Mesenchymal stem cell (in vitro differentiated cells and primary cell): Measurements from ENCODE around the gene TTC3.
A peak's percentile ranks its signal among the peaks of the same experiment; 100 is the strongest.

Source experiments
- DNase-seq: peaks from one replicate; pipeline ENCODE4 v3.0.0-alpha.2; 2013
- H2AFZ ChIP-seq: one replicate; pipeline ENCODE4 v1.6.1; 2013; ENCODE audit warnings: low read depth, mild to moderate bottlenecking, control low read depth, inconsistent platforms, low read length, moderate library complexity
- H2AK5ac ChIP-seq: 2 replicates; pipeline ENCODE4 v1.6.1; 2013; ENCODE audit warnings: low read length, moderate library complexity, mild to moderate bottlenecking, inconsistent platforms; ENCODE audit not compliant: severe bottlenecking
- H2BK120ac ChIP-seq: one replicate; pipeline ENCODE4 v1.6.1; 2013; ENCODE audit warnings: low read depth, mild to moderate bottlenecking, inconsistent platforms, low read length, moderate library complexity
- H2BK12ac ChIP-seq, 2 experiments: one replicate each; pipeline ENCODE4 v1.6.1; 2013; ENCODE audit warnings: inconsistent platforms in 2 of 2, low read length in 2 of 2, mild to moderate bottlenecking in 2 of 2, moderate library complexity in 2 of 2, control low read depth in 1 of 2
- H2BK15ac ChIP-seq: one replicate; pipeline ENCODE4 v1.6.1; 2013; ENCODE audit warnings: mild to moderate bottlenecking, low read depth, inconsistent platforms; ENCODE audit not compliant: poor library complexity, severe bottlenecking
- H2BK5ac ChIP-seq: 2 replicates; pipeline ENCODE4 v1.6.1; 2013; ENCODE audit warnings: low read depth, mild to moderate bottlenecking, low read length, control low read depth, inconsistent platforms; ENCODE audit not compliant: poor library complexity, severe bottlenecking
- H3K14ac ChIP-seq, 2 experiments: one replicate each; pipeline ENCODE4 v1.6.1; 2013; ENCODE audit warnings: inconsistent platforms in 2 of 2, low read length in 2 of 2, control low read depth in 1 of 2, mild to moderate bottlenecking in 1 of 2, moderate library complexity in 1 of 2
- H3K18ac ChIP-seq, 2 experiments: one replicate each; pipeline ENCODE4 v1.6.1; 2013; ENCODE audit warnings: inconsistent platforms in 2 of 2, low read length in 2 of 2, control low read depth in 1 of 2, low read depth in 1 of 2, mild to moderate bottlenecking in 1 of 2
- H3K23ac ChIP-seq, 2 experiments: one replicate each; pipeline ENCODE4 v1.6.1; 2013; ENCODE audit warnings: inconsistent platforms in 2 of 2, low read length in 2 of 2, mild to moderate bottlenecking in 2 of 2, moderate library complexity in 2 of 2, control low read depth in 1 of 2
- H3K27ac ChIP-seq: 2 replicates; pipeline ENCODE4 v1.5.1; 2013; ENCODE audit warnings: mild to moderate bottlenecking, moderate library complexity, low read length, control low read depth, inconsistent platforms; ENCODE audit not compliant: poor library complexity, severe bottlenecking
- H3K27me3 ChIP-seq, 2 experiments: 2 replicates each; pipeline versions ENCODE4 v1.6.1 to v1.7.0; 2013; ENCODE audit warnings: low read length in 2 of 2, mild to moderate bottlenecking in 2 of 2, moderate library complexity in 2 of 2, control low read depth in 1 of 2, inconsistent platforms in 1 of 2; ENCODE audit not compliant: control insufficient read depth in 1 of 2, insufficient read depth in 1 of 2
- H3K36me3 ChIP-seq, 2 experiments: 2 replicates each; pipeline versions ENCODE4 v1.6.1 to v1.7.0; 2013; ENCODE audit warnings: low read length in 2 of 2, control low read depth in 1 of 2, inconsistent platforms in 1 of 2, low read depth in 1 of 2, mild to moderate bottlenecking in 1 of 2; ENCODE audit not compliant: insufficient read depth in 2 of 2, control insufficient read depth in 1 of 2
- H3K4ac ChIP-seq, 2 experiments: one replicate each; pipeline ENCODE4 v1.6.1; 2013; ENCODE audit warnings: inconsistent platforms in 2 of 2, low read length in 2 of 2, mild to moderate bottlenecking in 2 of 2, moderate library complexity in 2 of 2, control low read depth in 1 of 2, low read depth in 1 of 2
- H3K4me1 ChIP-seq: 2 replicates; pipeline ENCODE4 v1.6.1; 2013; ENCODE audit warnings: low read depth, low read length, control low read depth; ENCODE audit not compliant: control insufficient read depth, insufficient read depth
- H3K4me2 ChIP-seq: 2 replicates; pipeline ENCODE4 v1.6.1; 2013; ENCODE audit warnings: low read length, mild to moderate bottlenecking, inconsistent platforms; ENCODE audit not compliant: poor library complexity, severe bottlenecking
- H3K4me3 ChIP-seq, 2 experiments: 2 replicates each; pipeline versions ENCODE4 v1.5.1 to v1.7.0; 2013; ENCODE audit warnings: low read length in 2 of 2, mild to moderate bottlenecking in 2 of 2, control low read depth in 1 of 2, low read depth in 1 of 2; ENCODE audit not compliant: insufficient read depth in 1 of 2
- H3K79me1 ChIP-seq: replicated peaks from 2 replicates; pipeline ENCODE4 v1.6.1; 2013; ENCODE audit warnings: mild to moderate bottlenecking, control low read depth, low read length, inconsistent platforms; ENCODE audit not compliant: poor library complexity, severe bottlenecking
- H3K9ac ChIP-seq: 2 replicates; pipeline ENCODE4 v1.7.0; 2013; ENCODE audit warnings: mild to moderate bottlenecking, low read length, moderate library complexity
- H3K9me3 ChIP-seq: 2 replicates; pipeline ENCODE4 v1.7.0; 2013; ENCODE audit warnings: mild to moderate bottlenecking, low read length; ENCODE audit not compliant: control insufficient read depth
- H4K8ac ChIP-seq: one replicate; pipeline ENCODE4 v1.6.1; 2013; ENCODE audit warnings: inconsistent platforms, mild to moderate bottlenecking, low read length, moderate library complexity
- H4K91ac ChIP-seq: one replicate; pipeline ENCODE4 v1.6.1; 2013; ENCODE audit warnings: mild to moderate bottlenecking, low read length, inconsistent platforms
- WGBS: methylation state at CpG from one replicate; pipeline ENCODE4 v1.1.7; 2013; ENCODE audit warnings: mixed read lengths; 5-methylcytosine and 5-hydroxymethylcytosine counted together

Gene TTC3

DNA sequence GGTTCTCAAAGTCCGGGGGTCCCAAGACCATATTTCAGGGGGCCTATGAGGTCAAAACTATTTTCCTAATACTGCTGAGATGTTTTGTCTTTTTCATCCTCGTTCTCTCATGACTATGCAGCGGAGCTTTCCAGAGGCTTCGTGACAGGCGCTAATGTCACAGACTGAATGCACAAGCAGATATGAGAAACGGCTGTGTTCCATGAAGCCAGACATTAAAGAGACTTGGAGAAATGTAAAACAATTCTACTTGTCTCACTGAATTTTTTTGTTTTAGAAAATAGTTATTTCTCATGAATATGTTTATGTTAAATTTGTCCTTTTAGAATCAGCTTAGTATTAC is 10.5 kb upstream of the TTC3 start:
- H3K23ac ChIP-seq, result no peak overlapping the region

DNA sequence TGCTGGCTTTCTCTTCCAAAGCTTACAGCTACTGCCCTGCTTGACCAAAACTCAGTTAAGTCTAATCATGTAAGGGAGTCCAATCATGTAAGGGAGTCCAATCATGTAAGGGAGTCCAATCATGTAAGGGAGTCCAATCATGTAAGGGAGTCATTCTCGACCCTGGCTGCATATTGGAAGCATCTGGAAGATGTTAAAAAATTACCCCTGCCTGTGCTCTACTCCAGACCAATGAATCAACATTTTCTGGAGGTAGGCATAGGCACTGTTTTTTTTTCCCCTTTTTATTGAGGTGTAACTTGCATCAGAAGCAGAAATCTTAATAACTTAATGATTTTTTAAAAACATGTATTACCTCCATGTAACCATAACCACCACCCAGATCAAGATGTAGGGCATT is 9.6 kb upstream of the TTC3 start:
- Histone ChIP-seq H3K23ac (no peak overlapping the region), H2AK5ac (peak overlapping the region; percentile 49), H3K27me3 (no peaks in the 10 kb centered on the region), H3K27ac (no peak overlapping the region), H2BK15ac (no peak overlapping the region), H2BK12ac (no peak overlapping the region), H3K4me3 (no peak overlapping the region), H3K4me2 (no peak overlapping the region), H2BK5ac (no peak overlapping the region), H3K4ac (no peak overlapping the region), H3K9me3 (no peaks in the 10 kb centered on the region), H4K91ac (no peak overlapping the region), H3K36me3 (peaks cover 0 to 24% of the 10 kb centered on the region in 2 experiments), H2AFZ (no peak overlapping the region), H2BK120ac (no peak overlapping the region), H4K8ac (no peak overlapping the region), H3K9ac (peak overlapping the region; percentile 17), H3K14ac (no peak overlapping the region), H3K79me1 (no peaks in the 10 kb centered on the region), H3K4me1 (peaks cover 9% of the 10 kb centered on the region), H3K18ac (no peak overlapping the region)
- 100% methylated on average over 1 of the region's 1 CpG for WGBS
- no peak for DNase-seq

More for the DNA sequence above, 10.5 kb upstream of the TTC3 start:
- H2BK15ac ChIP-seq, result no peak overlapping the region
- no peak overlapping the region for H4K8ac ChIP-seq
- H3K4me2 ChIP-seq, result no peak overlapping the region
- no peak overlapping the region for H3K27ac ChIP-seq
- no peak for DNase-seq
- H2BK5ac ChIP-seq, result no peak overlapping the region
- peaks cover 0 to 21% of the 10 kb centered on the region in 2 experiments for H3K36me3 ChIP-seq
- no peak overlapping the region for H4K91ac ChIP-seq
- H3K4me1 ChIP-seq, result peaks cover 9% of the 10 kb centered on the region
- no peaks in the 10 kb centered on the region for H3K9me3 ChIP-seq
- no peak overlapping the region for H2AFZ ChIP-seq
- H2BK12ac ChIP-seq, result no peak overlapping the region
- H3K4ac ChIP-seq, result no peak overlapping the region
- H3K27me3 ChIP-seq, result no peaks in the 10 kb centered on the region
- peak overlapping the region; percentile 68 for H2AK5ac ChIP-seq
- H3K18ac ChIP-seq, result no peak overlapping the region
- H3K79me1 ChIP-seq, result no peaks in the 10 kb centered on the region
- H3K4me3 ChIP-seq, result no peak overlapping the region
- H2BK120ac ChIP-seq, result no peak overlapping the region
- H3K14ac ChIP-seq, result no peak overlapping the region
- over 99% methylated on average over 5 of the region's 6 CpGs for WGBS
- no peak overlapping the region for H3K9ac ChIP-seq

DNA sequence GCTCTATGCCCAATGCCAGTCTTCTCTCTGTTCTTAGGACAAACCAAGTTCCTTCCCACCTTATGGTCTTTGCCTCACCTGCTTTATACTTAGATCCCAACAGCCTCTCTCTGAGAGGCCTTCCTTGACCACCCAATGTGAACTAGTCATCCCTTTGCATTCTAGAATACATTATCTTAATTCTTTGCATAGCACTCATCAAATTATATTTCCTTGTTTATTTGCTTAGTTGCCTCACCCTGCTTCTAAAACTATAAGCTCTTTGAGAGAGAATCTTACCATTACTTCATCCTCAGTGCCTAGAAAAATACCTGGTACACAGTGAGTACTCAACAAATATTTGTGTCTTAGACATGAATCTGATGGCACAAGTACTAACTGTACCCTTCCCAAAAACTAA is 8.2 kb upstream of the TTC3 start:
- no peak overlapping the region for H2BK15ac ChIP-seq
- H3K27ac ChIP-seq, result no peak overlapping the region
- H3K79me1 ChIP-seq, result peaks cover 5% of the 10 kb centered on the region
- no peak for DNase-seq
- no peak overlapping the region for H2BK12ac ChIP-seq
- H3K4me2 ChIP-seq, result no peak overlapping the region
- H4K8ac ChIP-seq, result no peak overlapping the region
- H2AFZ ChIP-seq, result no peak overlapping the region
- peaks cover 8% of the 10 kb centered on the region for H3K4me1 ChIP-seq
- H3K4me3 ChIP-seq, result no peak overlapping the region
- no peak overlapping the region for H2AK5ac ChIP-seq
- H3K9ac ChIP-seq, result no peak overlapping the region
- H3K27me3 ChIP-seq, result no peaks in the 10 kb centered on the region
- no peak overlapping the region for H4K91ac ChIP-seq
- no peak overlapping the region for H3K4ac ChIP-seq
- no peak overlapping the region for H3K14ac ChIP-seq
- H3K9me3 ChIP-seq, result no peaks in the 10 kb centered on the region
- peaks cover 0 to 38% of the 10 kb centered on the region in 2 experiments for H3K36me3 ChIP-seq
- H3K18ac ChIP-seq, result no peak overlapping the region
- no peak overlapping the region for H2BK120ac ChIP-seq
- H2BK5ac ChIP-seq, result no peak overlapping the region
- no peak overlapping the region for H3K23ac ChIP-seq

DNA sequence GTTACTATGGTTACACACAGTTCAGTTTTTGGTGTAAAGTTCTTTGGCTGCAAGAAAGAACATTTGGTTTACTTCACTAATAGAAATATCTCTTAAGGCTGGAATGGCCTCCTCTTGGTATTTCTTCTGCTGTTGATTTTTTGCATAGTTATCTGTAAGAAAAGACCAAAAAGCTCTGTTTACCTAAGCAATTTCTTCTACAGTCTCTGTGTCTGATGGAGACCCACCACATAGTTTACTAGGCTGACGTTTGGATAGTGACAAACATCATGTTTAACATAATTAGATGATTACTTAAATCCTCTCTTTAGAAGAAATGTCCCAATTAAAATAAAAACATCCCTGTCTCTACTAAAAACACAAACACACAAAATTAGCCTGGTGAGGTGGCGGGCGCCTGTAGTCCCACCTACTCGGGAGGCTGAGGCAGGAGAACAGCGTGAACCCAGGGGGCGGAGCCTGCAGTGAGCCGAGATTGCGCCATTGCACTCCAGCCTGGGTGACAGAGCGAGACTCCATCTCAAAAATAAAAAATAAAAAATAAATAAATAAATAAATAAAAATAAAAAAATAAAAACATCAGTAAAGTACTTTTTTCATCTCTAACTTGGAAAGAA is 7.4 kb upstream of the TTC3 start:
- Histone ChIP-seq H3K4me3 (no peak overlapping the region), H3K27ac (no peak overlapping the region), H2AFZ (no peak overlapping the region), H3K79me1 (peaks cover 9% of the 10 kb centered on the region), H2BK12ac (no peak overlapping the region), H2BK120ac (no peak overlapping the region), H3K9ac (no peak overlapping the region), H4K91ac (no peak overlapping the region), H2AK5ac (no peak overlapping the region), H3K4ac (no peak overlapping the region), H3K36me3 (peaks cover 0 to 45% of the 10 kb centered on the region in 2 experiments), H3K27me3 (no peaks in the 10 kb centered on the region), H2BK5ac (no peak overlapping the region), H3K4me2 (no peak overlapping the region), H4K8ac (no peak overlapping the region), H3K4me1 (peaks cover 6% of the 10 kb centered on the region), H3K14ac (no peak overlapping the region), H3K23ac (no peak overlapping the region), H3K18ac (no peak overlapping the region), H3K9me3 (no peaks in the 10 kb centered on the region), H2BK15ac (no peak overlapping the region)
- no peak for DNase-seq
- WGBS, result 94% methylated on average over 5 of the region's 9 CpGs
